SH-SY5Y (cell line): ENCODE data around the gene CLEC19A.

ENCODE experiments used
- GATA2 ChIP-seq: IDR thresholded peaks from 2 replicates; pipeline ENCODE4 v1.6.1; 2011; ENCODE audit warnings: mild to moderate bottlenecking, low read depth, low read length
- GATA3 ChIP-seq: IDR thresholded peaks from 2 replicates; pipeline ENCODE4 v1.6.1; 2011; ENCODE audit warnings: low read depth, mild to moderate bottlenecking, low read length, moderate library complexity

CLEC19A gene

DNA sequence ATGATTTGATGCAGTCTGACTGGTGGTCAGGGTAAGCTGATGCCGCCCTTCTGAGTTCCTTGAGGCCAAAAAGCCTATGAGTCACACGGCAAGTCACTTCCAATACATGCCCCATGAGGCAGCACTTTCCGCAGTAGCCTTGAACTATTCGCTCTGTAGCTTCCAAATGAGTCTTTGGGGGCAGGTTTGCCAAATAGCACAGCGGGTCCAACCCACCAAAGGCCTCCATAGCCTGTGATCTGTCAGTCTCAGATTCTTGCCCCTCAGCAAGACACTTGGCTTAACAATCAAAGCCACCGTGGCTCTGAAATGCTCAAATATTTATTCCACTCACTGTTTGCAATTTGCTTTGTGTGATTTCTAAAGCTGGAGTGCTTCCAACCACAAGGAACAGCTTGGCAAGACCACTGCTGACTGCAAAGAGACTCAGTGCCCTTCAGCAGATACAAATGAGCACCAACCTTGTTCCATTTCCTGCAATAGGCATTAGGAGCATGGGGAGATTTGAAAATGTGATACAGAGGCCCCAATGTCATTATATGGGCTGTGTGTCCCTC, 45.4 kb downstream of the CLEC19A start:
- TF ChIP-seq GATA3 (no peak), GATA2 (peak; percentile 40; the same call in 1 of the 2 replicates)

DNA sequence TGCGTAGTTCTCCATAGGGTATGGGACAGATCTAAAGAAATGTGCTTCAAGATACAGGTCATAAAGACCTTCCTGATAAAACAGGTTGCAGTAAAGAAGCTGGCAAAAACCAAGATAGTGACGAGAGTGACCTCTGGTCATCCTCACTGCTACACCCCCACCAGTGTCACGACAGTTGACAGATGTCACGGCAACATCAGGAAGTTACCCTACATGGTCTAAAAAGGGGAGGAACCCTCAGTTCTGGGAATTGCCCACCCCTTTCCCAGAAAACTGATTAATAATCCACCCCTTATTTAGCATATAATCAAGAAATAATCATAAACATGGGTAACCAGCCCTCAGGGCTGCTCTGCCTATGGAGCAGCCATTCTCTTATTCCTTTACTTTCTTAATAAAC, 46.3 kb downstream of the CLEC19A start:
- TF ChIP-seq GATA2 = no peak
- no peak for TF ChIP-seq GATA3

DNA sequence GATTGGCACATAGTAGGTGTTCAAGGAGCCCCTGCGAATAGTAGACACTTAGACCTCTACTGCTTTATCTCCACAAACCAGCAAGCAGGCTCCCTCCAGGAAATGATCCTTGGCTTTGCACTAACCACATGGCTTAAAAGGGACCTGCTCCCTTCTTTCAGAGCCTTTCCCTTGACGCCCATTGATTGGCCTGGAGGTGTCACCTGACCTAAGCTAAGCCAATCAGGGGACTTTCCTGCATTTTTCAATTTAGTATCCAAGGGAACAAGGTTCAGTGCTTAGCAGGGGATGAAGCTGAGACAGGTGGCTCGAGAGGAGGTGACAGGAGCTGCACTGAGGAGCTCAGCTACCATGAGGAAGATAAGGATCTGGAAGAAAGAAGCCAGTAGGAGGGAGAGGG, 52.8 kb downstream of the CLEC19A start:
- TF ChIP-seq GATA2 (no peak), GATA3 (no peak)

DNA sequence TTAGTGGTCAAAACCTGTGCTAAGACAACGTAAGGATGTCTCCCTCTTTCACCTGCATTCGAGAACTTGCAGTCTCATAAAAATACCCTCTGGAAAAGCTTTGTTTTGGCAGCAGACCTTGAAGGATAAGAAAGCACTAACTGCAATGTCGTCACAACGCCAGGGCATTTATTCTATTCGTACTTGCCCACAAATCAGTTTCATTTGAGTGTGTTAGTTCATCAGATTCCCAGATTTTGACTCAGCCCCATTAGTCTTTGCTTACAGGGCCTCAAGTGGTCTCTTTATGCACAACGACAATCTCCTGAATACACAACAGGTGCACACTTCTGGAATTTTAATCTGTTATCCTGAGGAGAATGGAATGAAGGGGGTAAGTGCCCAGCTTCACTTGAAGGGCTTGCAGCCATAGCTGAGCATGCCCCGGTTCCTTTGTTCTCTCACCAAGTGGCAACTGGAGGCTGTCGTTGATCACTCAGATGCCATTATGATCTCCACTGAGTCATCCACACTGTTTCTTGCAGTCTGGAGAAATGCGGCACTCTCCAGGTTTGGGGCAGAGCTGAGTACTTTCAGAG, 58.8 kb downstream of the CLEC19A start:
- TF ChIP-seq GATA3 = no peak
- TF ChIP-seq GATA2 = no peak

DNA sequence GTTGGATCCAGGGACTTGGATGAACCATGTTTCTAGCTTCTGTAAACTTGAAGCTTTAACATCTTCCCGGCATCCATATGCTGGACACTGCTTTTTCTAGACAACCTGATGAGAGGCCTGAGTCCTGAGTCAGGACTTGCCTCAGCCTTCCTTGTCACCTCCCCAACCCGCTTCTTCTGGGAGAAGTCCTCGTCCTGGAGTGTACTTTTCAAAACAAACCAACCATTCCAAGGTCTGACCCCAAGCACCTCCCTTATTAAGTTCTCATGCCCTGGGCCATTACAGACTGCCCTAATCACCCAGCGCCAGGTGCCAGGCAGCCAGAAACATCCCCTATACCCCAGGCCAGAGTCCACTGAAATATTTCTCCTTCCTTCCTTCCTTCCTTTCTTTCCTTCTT, 59.4 kb downstream of the CLEC19A start:
- TF ChIP-seq GATA2 = no peak
- no peak for TF ChIP-seq GATA3

DNA sequence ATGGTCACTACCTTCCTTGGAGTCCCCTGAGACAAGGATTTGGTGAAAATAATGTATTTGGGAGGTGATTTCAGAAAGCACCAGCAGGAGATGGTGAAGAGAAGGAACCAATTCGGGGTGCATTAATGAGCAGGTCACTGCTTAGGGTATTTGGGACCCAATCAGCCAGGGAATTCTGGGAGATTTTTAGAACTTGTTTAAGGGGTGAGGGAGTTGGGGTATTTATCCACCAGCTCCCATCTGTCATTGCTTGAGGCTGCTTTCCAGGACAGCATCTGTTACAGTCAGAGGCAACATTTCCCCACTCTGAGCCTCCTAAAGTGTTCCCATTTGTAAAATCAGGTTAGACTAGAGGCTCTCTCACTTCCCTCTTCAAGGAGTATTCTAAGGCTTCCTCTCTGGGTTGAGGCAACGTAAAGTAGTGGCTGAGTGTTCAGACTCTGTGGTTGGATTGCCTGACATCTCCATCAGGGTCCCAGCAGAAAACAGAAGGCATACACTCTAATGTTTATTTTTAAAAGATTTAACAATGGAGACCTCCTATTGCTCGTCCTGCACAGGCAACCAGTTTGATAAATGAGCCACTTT, 60.9 kb downstream of the CLEC19A start:
- TF ChIP-seq GATA2 (no peak), GATA3 (no peak)

DNA sequence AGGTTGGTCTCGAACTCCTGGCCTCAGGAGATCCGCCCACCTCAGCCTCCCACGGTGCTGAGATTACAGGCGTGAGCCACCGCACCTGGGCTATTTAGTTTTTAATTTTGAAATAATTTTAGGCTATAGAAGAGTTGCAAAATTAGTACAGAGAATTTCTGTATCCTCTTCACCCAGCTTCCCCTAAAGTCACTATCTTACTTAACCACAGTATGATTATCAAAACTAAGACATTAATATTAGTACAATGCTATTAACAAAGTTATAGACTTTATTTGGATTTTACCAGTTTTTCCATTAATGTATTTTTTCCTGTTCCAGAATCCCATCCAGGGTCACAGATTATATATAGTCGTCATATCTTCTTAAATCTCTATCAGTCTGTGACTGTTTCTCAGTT, 62.6 kb downstream of the CLEC19A start:
- TF ChIP-seq GATA3 = no peak
- TF ChIP-seq GATA2 = no peak

DNA sequence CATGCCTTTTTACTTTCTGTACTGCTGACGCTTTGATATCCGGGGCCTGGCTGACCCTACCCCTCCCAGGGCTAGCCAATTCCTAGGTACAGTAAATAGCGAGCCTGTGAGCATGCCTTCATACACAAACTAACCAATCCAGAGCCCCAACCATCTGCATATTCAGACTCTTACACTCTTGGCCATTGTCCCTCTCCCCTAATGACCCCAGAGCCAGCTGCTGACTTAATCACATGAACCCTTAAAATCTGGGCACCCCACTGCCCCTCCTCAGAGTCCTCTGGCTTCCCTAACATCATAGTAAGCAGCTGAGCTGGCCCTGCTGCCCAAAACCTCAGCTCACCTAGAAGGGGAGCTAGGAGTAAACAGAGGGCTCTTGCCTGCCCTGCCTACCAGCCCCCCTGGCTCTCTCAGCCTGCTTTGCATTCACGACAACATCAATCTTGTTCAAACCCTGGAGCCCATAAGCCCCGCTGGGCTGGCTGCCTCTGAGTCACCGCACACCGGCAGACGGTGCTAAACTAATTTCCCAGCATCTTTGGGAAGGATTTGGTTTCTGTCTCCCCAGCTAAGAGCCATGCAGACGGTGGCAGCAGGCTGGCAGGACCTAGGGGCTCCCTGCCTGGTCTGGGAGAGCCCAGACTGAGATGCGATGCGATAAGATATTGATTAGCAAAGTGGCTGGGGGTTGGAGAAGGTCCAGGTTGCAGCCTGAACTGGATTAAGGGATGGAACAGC, 63.2 kb downstream of the CLEC19A start:
- TF ChIP-seq GATA2 (peak; percentile 99), GATA3 (peak; percentile 87)

DNA sequence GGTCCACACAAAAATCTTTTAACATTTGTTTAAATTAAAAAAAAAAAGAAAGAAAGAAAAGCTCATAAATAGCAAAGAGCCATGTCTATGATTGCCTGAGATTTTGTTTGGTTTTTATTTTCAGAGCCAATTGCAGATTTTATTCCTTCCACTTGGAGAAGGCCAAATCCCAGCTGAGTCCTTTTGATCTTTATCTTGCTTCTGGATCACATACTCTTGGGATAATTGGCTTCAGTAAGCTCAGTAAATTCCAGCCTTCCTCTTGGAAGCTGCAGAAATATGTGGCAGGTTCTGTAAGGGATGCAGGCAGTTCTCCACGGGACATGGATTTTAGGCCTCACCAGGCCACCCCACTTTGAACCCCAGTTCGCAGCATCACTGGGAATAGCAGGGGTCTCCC, 68.8 kb downstream of the CLEC19A start:
- TF ChIP-seq GATA2 = peak; percentile 83
- peak; percentile 83 for TF ChIP-seq GATA3

DNA sequence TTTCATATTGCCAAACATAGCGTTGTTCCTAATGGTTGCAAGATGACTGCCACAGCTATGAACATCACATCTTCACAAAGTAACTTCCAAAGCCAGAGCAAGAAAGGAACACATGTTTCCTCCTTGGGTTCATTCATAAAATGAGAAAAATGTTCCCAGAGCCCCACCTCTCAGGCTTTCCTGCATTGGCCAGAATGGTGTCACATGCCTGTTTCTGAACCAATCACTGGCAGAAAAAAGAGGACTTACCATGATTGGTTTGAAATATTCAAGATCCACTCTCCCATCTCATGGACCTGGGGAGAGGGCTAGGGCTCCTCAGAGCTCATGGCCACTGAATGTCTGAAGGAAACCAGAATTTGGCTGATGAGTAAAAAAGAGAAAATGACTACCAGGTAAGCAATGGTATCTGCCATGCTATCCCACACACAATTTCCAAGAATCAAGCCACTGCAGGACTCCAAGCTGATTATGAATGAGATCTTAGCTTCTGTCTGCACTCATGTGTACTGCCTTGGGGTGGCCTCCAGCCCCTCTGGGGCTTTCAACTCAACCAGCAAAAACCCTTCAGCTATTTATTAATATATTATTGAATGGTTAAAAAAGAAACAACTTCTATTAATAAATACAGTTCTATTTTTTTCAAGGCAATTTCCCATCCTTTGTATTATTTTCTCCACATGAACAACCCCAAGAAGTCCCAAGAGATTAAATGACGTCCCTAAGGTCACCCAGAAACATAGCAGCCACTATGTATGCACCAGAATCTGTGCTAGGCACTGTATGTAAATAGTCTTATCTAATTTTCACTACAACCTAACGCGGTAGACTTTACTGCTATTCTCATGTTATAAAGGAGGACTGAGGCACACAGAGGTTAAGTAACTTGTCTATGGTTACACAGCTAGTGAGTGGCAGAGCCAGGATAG, 70.8 kb downstream of the CLEC19A start:
- TF ChIP-seq GATA3 (no peak), GATA2 (no peak)

DNA sequence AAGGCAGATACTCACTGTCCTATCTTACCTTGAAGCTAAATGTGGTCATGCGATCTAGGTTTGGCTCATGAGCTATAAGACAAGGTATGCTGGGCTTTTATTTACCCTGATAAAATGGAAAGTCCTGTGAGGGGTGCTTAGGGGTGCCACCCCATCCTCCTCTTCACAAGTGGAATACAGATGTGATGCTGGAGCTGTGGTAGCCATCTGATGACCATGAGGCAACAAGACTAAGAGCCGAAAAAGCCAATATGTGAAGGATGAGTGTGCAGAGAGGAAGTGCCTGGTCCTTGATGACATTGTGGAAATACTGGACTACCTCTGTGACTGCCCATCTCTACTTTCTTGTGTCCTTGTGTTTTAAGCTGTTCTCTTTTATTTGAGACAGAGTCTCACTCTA, 74.0 kb downstream of the CLEC19A start:
- no peak for TF ChIP-seq GATA2
- no peak for TF ChIP-seq GATA3
